GM19397 (cell line): Measurements from ENCODE around the gene FCGR3A.

Source experiments
- ATAC-seq: cut with Tn5 transposase; IDR thresholded peaks from one replicate; pipeline ENCODE4 v1.9.1; 2021; ENCODE audit warnings: mild to moderate bottlenecking, moderate library complexity; ENCODE audit not compliant: unreplicated experiment

FCGR3A gene

DNA sequence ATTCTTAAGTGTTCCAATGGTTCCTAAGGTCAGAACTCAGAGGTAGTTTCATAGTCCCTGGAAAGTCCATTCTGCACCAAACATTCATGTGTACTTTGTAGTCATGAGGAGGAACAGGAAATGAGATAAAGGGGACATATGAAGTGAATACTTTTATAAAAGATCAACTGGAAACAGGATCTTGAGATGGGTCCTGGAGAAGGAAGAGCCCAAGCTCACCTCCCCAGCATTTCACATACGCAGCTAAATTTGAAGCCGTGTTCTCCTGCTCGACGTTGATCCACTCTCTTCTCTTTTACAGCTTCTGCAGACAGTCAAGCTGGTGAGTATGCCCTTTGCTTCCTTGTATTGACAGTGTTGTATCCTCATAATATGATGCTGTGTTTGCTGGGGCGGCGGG, 43.9 kb downstream of the FCGR3A start:
- no peak for ATAC-seq

GRCh38 chr1:161503394-161503748, 46.2 kb downstream of the FCGR3A start:
- ATAC-seq, result no peak

DNA sequence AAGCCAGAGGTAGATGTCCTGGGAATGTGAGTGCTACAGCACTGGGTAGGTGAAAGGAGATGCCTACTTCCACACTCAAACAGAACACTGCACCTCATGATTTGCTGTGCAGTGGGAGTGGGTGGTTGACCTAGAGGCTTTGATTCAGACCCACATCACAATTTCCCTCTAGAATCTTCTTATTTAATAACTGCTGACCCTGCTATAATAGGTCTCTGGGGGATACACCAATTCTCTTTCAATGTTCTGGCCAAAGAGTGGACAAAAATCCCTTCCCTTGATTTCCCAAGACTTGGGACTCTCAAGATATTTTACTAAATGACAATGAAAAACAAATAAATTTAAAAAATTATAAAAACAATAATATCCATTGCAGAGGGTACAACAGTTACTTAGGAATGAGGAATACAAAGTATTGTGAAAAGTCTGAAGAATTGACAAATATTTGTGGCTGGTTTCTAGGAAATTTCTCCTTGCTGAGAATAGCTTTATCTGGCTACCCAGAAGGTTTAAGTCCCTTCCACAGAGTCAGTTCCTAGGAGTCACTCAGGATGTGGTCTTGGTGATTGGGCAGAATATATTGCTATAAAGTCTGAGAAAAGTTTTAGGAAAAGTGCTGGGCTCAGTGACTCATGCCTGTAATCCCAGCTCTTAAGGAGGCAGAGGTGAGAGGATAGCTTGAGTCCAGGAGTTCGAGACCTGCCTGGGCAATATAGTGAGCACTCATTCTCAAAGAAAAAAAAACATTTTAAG, 46.8 kb downstream of the FCGR3A start:
- no peak for ATAC-seq

DNA sequence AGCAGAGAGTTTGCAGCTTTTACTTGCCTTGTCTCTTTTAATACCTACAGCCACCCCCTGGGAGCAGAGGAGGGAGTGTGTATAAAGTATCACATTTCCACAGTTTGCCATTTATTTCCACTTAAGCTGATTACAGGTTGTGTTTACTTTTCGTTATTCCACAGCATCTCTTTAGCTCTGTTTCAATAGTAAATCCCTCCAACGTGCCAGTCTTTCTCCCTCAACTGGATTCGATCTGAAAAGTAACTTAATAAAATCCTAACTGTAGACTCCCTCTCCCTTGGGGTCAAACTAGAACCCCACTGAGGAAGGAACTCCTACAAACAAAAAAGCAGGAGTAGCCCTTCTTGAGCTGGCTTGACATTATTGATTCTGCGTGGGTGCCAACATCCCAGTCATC, 47.4 kb downstream of the FCGR3A start:
- no peak for ATAC-seq

DNA sequence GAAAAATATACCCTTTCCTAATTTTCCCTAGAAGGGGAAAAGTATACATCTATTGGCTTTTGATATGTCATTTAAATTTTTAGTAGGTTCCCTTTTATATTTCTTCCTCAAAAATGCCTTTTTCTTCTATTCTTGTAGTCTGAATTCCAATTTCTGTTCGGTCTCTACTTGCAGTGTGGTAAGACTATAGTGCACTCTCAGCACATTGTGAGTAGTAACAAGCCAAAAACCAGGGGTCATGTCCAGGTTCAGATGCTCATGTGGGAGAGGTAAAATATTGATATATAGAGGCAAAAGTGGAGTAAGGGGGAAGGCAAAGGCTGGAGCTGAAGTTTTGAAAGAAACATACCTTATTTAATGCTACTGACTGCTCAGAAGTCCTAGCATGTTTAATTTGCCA, 48.4 kb downstream of the FCGR3A start:
- no peak for ATAC-seq

GRCh38 chr1:161499099-161500039, 50.2 kb downstream of the FCGR3A start:
- no peak for ATAC-seq

GRCh38 chr1:161498646-161499045, 51.0 kb downstream of the FCGR3A start:
- no peak for ATAC-seq

DNA sequence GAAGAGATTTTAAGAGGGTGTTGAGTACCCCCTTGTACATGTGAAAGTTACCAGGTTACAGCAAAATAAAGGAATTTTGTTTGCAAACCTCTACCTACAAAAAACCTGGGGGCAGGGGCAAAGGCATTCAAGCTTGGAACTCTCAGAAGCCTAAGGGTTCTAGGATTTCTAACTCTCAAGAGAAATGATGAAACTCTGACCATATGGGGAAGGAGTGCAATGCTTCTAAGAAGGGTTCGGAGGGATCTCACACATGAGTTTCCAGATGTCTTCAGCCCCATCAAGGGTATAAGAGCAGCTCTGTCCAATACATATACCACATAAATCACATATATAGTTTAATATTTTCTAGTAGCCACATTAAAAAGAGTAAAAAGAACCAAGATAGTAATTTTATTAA, 51.7 kb downstream of the FCGR3A start:
- no peak for ATAC-seq

- ATAC-seq, result no peak
Observed at GRCh38 chr1:161495490-161495889, 54.1 kb downstream of the FCGR3A start.

GRCh38 chr1:161494091-161494735, 55.4 kb downstream of the FCGR3A start:
- ATAC-seq, result no peak

GRCh38 chr1:161492827-161493226, 56.8 kb downstream of the FCGR3A start:
- no peak for ATAC-seq
